KMS-11 (cell line): ENCODE measurements around the gene PDIA4.
"Not testable (repeated sequence)": the region's sequence is repeated elsewhere in the genome, so short reads cannot be mapped to it uniquely, and the experiment has no call there.

Source experiments
- H2AFZ ChIP-seq: fragments of 200-600 bp; sonication (generic); 2 replicates; pipeline ENCODE4 v1.6.1; 2016; ENCODE audit warnings: antibody characterized with exemption, mixed run types, low read depth
- H3K27ac ChIP-seq: fragments of 200-600 bp; sonication (generic); 2 replicates; pipeline ENCODE4 v1.6.1; 2016; ENCODE audit warnings: mild to moderate bottlenecking, mixed run types
- H3K27me3 ChIP-seq: fragments of 200-600 bp; sonication (generic); 2 replicates; pipeline ENCODE4 v1.6.1; 2017; ENCODE audit warnings: mild to moderate bottlenecking, low read depth, mixed run types, moderate library complexity; ENCODE audit not compliant: insufficient read depth
- H3K36me3 ChIP-seq: fragments of 200-600 bp; sonication (generic); 2 replicates; pipeline ENCODE4 v1.6.1; 2017; ENCODE audit warnings: mild to moderate bottlenecking, mixed run types; ENCODE audit not compliant: insufficient read depth
- H3K4me1 ChIP-seq: fragments of 200-600 bp; sonication (generic); 2 replicates; pipeline ENCODE4 v1.6.1; 2016; ENCODE audit warnings: mild to moderate bottlenecking, low read depth, mixed run types; ENCODE audit not compliant: poor library complexity, severe bottlenecking
- H3K4me2 ChIP-seq: fragments of 200-600 bp; sonication (generic); 2 replicates; pipeline ENCODE4 v1.7.0; 2016; ENCODE audit warnings: mild to moderate bottlenecking, mixed run types
- H3K4me3 ChIP-seq: fragments of 200-600 bp; sonication (generic); IDR thresholded peaks from 2 replicates; pipeline ENCODE4 v1.6.1; 2017; ENCODE audit warnings: low read depth, low read length, mixed read lengths; ENCODE audit not compliant: insufficient read depth
- H3K79me2 ChIP-seq: fragments of 200-600 bp; sonication (generic); 2 replicates; pipeline ENCODE4 v1.6.1; 2016; ENCODE audit warnings: low read depth, mixed run types; ENCODE audit not compliant: insufficient read depth
- H3K9ac ChIP-seq: fragments of 200-600 bp; sonication (generic); 2 replicates; pipeline ENCODE4 v1.6.1; 2016; ENCODE audit warnings: mild to moderate bottlenecking, mixed run types
- H4K20me1 ChIP-seq: fragments of 200-600 bp; sonication (generic); 2 replicates; pipeline ENCODE4 v1.6.1; 2016; ENCODE audit warnings: mild to moderate bottlenecking, mixed run types; ENCODE audit not compliant: insufficient read depth
- TF ChIP-seq, protein P1 (sequence below): fragments of 200-600 bp; sonication (generic); conservative IDR thresholded peaks from 2 replicates; pipeline ENCODE4 v1.6.1; 2017; ENCODE audit warnings: low read depth, mild to moderate bottlenecking, antibody characterized with exemption, low read length, moderate library complexity, mixed read lengths

PDIA4 gene

DNA sequence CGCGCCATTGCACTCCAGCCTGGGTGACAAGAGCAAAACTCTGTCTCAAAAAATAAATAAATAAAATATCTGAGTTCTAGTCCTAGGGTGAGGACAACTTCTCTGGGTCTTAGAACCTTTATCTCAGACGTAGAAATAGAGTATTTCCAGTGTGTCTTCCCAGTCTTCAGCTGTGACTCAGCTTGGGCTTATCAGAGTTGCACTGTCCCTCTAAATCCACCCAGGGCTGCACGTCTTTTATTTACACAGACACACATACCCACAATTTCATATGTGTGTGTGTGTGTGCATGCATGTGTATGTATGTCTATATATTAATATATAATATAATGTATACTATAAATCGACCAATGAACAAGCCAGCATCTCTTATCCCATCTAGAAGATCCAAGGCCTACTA, 13.0 kb upstream of the PDIA4 start:
- no peaks in the 10 kb centered on the region for H3K27me3 ChIP-seq
- TF ChIP-seq, protein P1, sequence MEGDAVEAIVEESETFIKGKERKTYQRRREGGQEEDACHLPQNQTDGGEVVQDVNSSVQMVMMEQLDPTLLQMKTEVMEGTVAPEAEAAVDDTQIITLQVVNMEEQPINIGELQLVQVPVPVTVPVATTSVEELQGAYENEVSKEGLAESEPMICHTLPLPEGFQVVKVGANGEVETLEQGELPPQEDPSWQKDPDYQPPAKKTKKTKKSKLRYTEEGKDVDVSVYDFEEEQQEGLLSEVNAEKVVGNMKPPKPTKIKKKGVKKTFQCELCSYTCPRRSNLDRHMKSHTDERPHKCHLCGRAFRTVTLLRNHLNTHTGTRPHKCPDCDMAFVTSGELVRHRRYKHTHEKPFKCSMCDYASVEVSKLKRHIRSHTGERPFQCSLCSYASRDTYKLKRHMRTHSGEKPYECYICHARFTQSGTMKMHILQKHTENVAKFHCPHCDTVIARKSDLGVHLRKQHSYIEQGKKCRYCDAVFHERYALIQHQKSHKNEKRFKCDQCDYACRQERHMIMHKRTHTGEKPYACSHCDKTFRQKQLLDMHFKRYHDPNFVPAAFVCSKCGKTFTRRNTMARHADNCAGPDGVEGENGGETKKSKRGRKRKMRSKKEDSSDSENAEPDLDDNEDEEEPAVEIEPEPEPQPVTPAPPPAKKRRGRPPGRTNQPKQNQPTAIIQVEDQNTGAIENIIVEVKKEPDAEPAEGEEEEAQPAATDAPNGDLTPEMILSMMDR: no peak
- H3K4me1 ChIP-seq: no peaks in the 10 kb centered on the region
- no peak overlapping the region for H2AFZ ChIP-seq
- no peak overlapping the region for H3K27ac ChIP-seq
- no peaks in the 10 kb centered on the region for H3K36me3 ChIP-seq
- H3K4me2 ChIP-seq: no peak overlapping the region
- no peak overlapping the region for H3K4me3 ChIP-seq
- H4K20me1 ChIP-seq: no peaks in the 10 kb centered on the region
- H3K79me2 ChIP-seq: no peaks in the 10 kb centered on the region
- H3K9ac ChIP-seq: no peak overlapping the region

DNA sequence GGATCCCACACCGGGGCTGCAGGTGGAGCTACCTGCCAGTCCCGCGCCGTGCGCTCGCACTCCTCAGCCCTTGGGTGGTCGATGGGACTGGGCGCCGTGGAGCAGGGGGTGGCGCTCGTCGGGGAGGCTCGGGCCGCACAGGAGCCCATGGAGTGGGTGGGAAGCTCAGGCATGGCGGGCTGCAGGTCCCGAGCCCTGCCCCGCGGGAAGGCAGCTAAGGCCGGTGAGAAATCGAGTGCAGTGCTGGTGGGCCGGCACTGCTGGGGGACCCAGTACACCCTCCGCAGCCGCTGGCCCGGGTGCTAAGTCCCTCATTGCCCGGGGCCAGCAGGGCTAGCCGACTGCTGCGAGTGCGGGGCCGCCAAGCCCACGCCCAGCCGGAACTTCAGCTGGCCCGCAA, 10.3 kb upstream of the PDIA4 start:
- not testable (repeated sequence) for H3K4me3 ChIP-seq, H3K9ac ChIP-seq, H3K79me2 ChIP-seq, H3K4me2 ChIP-seq, H2AFZ ChIP-seq, H3K27me3 ChIP-seq, H3K4me1 ChIP-seq, H3K27ac ChIP-seq, H4K20me1 ChIP-seq, H3K36me3 ChIP-seq

DNA sequence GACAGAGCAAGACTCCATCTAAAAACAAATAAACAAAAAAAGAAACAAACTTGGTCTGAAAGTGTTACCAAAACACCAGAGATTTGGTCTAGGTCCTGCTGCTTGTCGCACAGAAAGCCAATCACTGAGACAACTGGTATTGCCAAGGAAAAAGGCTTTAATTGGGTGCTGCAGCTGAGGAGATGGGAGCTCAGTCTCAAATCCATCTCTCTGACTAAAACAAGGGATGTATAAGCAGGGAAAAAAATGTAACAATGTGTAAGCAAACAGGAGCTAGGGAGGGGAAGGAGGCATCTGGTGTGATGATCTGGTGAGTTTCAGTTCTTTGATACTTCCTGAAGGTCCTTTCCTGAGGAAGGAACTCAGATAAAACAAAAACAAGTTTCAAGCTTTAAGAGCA, 8.4 kb upstream of the PDIA4 start:
- no peak overlapping the region for H2AFZ ChIP-seq
- no peaks in the 10 kb centered on the region for H3K27me3 ChIP-seq
- H3K4me2 ChIP-seq: no peak overlapping the region
- no peaks in the 10 kb centered on the region for H3K36me3 ChIP-seq
- H3K4me3 ChIP-seq: no peak overlapping the region
- H3K79me2 ChIP-seq: no peaks in the 10 kb centered on the region
- H3K4me1 ChIP-seq: no peaks in the 10 kb centered on the region
- H4K20me1 ChIP-seq: no peaks in the 10 kb centered on the region
- H3K27ac ChIP-seq: no peak overlapping the region
- no peak overlapping the region for H3K9ac ChIP-seq
- TF ChIP-seq, protein P1: no peak

DNA sequence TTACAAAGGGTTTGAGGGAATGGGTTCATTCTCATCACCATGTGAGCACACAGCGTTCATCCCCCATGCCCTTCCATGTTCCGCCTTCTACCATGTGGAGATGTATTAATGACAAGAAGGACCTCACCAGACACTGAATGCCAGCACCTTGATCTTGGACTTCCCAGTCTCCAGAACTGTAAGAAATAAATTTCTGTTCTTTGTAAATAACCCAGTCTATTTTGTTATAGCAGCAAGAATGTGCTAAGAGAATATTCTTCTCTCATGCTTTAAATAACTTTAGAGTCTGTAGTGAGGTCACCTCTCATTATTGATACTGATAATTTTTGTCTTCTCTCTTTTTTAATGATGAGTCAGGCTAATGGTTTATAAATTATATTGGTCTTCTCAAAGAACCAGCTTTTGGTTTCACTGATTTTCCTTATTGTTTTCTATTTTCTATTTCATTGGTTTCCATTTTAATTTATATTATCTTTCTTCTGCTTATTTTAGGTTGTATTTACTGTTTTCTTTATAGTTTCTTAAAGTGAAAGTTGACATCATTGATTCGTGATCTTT, 3.1 kb upstream of the PDIA4 start:
- no peak overlapping the region for H3K27ac ChIP-seq
- peaks cover 15% of the 10 kb centered on the region for H3K4me1 ChIP-seq
- TF ChIP-seq, protein P1: no peak
- H4K20me1 ChIP-seq: no peaks in the 10 kb centered on the region
- H3K4me2 ChIP-seq: no peak overlapping the region
- no peak overlapping the region for H3K9ac ChIP-seq
- no peak overlapping the region for H2AFZ ChIP-seq
- no peaks in the 10 kb centered on the region for H3K36me3 ChIP-seq
- peaks cover 17% of the 10 kb centered on the region for H3K79me2 ChIP-seq
- no peak overlapping the region for H3K4me3 ChIP-seq
- H3K27me3 ChIP-seq: no peaks in the 10 kb centered on the region

DNA sequence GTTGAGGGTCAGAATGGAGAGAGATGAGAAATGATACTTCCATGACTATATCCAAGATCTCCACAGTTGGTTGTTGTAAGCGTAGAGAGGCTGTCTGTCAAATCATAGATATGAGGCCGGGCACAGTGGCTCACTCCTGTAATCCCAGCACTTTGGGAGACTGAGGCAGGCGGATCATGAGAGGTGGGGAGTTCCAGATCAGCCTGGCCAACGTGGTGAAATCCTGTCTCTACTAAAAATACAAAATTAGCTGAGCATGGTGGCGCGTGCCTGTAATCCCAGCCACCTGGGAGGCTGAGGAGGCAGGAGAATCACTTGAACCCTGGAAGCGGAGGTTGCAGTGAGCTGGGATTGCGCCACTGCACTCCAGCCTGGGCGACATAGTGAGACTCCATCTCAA, 2.1 kb upstream of the PDIA4 start:
- not testable (repeated sequence) for H3K4me3 ChIP-seq, H3K4me2 ChIP-seq, H3K27ac ChIP-seq, H2AFZ ChIP-seq, H4K20me1 ChIP-seq, H3K36me3 ChIP-seq, H3K9ac ChIP-seq, H3K27me3 ChIP-seq
- H3K79me2 ChIP-seq: peaks cover 27% of the 10 kb centered on the region
- peaks cover 25% of the 10 kb centered on the region for H3K4me1 ChIP-seq
